GM19468 (cell line): ENCODE results near the gene ACSF3.
"Not testable (repeated sequence)": the region's sequence is repeated elsewhere in the genome, so short reads cannot be mapped to it uniquely, and the experiment has no call there.

Experiments
- ATAC-seq: cut with Tn5 transposase; IDR thresholded peaks from one replicate; pipeline ENCODE4 v1.9.1; 2021; ENCODE audit warnings: mild to moderate bottlenecking, moderate library complexity, moderate number of reproducible peaks; ENCODE audit not compliant: unreplicated experiment; ENCODE audit errors: extremely low read depth

Gene ACSF3

DNA sequence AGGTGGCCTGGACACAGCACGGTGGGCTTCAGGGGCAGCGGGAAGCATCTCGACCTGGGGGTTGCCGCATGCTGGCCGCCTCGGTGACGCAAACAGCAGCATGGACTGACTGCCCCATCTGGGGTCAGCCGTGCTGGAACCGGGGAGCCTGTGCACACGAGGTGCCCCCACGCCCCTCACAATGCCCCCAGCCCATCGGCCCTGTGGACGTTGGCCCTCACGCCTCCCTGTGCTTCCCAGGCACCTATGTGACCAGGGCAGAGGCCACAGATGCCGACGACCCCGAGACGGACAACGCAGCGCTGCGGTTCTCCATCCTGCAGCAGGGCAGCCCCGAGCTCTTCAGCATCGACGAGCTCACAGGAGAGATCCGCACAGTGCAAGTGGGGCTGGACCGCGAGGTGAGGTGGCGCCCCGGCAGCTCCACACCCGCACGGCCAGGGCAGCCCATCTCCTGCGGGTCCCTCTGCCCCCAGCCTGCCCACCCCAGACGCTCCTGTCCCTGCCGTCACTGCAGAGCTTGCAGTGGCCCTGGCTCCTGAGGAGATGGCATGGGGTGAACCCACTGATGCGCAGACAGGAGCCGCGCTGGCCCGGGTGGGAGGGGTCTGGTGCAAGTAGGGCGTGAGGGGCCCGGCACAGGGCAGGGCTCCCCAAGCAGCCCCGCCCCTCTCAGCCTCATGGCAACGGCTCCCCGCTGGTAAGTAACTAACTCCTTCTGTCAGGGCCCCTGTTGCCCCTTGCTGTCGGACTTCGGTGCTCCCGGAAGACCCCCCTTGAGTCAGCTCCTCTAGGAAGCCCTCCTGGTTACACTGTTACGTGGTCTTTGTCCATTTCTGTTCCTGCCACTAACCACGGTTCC lies 91.5 kb downstream of the ACSF3 start:
- ATAC-seq: no peak

DNA sequence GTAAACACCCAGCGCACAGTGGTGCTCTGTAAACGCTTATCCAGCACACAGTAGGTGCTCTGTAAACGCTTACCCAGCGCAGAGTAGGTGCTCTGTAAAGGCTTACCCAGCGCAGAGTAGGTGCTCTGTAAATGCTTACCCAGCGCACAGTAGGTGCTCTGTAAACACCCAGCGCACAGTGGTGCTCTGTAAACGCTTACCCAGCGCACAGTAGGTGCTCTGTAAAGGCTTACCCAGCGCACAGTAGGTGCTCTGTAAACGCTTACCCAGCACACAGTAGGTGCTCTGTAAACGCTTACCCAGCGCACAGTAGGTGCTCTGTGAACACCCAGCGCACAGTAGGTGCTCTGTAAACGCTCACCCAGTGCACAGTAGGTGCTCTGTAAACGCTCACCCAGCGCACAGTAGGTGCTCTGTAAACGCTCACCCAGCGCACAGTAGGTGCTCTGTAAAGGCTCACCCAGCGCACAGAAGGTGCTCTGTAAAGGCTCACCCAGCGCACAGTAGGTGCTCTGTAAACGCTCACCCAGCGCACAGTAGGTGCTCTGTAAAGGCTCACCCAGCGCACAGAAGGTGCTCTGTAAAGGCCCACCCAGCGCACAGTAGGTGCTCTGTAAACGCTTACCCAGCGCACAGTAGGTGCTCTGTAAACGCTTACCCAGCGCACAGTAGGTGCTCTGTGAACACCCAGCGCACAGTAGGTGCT lies 92.4 kb downstream of the ACSF3 start:
- ATAC-seq: not testable (repeated sequence)

DNA sequence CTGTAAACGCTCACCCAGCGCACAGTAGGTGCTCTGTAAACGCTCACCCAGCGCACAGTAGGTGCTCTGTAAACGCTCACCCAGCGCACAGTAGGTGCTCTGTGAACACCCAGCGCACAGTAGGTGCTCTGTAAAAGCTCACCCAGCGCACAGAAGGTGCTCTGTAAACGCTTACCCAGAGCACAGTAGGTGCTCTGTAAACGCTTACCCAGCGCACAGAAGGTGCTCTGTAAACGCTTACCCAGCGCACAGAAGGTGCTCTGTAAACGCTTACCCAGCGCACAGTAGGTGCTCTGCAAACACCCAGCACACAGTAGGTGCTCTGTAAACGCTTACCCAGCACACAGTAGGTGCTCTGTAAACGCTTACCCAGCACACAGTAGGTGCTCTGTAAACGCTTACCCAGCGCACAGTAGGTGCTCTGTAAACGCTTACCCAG lies 93.0 kb downstream of the ACSF3 start:
- ATAC-seq: not testable (repeated sequence)

DNA sequence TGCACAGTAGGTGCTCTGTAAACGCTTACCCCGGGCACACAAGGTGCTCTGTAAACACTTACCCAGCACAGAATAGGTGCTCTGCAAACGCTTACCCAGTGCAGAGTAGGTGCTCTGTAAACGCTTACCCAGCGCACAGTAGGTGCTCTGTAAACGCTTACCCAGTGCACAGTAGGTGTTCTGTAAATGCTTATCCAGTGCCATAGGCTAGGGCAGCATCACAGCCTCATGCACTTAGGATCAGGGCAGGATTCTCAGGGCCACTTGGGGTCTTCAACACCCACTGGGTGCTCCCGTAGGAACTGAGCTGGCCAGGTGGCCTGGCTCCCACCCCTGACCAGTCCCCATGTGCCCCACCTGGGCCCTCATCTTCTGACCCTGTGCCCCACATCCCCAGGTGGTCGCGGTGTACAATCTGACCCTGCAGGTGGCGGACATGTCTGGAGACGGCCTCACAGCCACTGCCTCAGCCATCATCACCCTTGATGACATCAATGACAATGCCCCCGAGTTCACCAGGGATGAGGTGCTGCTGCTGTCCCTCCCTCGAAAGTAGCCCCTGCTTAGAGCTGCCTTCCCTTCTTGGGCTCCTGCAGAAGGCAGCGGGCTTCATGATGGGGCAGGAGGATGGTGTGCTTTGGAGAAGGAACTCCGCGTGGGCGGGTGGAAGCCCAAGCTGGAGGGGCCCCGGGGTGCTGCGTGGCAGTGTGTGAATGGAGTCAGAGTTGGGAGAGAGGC lies 93.5 kb downstream of the ACSF3 start:
- ATAC-seq: no peak

DNA sequence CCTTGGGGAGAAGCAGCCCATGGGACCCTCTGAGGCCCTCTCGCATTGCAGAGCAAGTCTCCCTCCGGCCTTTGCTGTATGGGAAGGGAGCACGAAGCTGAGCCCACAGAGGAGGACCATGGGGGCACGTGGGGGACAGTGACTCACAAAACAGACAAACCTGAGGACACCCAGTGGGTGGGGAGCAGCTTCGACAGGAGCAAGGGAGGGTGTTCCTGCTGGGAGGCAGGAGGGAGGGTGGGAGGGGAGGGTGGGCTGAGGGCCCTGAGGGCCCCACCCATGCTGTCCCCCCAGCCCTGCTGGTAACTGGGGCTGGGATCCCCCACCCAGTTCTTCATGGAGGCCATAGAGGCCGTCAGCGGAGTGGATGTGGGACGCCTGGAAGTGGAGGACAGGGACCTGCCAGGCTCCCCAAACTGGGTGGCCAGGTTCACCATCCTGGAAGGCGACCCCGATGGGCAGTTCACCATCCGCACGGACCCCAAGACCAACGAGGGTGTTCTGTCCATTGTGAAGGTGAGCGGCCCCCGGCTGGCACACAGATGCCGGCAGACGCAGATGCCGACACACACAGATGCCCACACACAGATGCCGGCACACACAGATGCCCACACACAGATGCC lies 94.2 kb downstream of the ACSF3 start:
- ATAC-seq: no peak

DNA sequence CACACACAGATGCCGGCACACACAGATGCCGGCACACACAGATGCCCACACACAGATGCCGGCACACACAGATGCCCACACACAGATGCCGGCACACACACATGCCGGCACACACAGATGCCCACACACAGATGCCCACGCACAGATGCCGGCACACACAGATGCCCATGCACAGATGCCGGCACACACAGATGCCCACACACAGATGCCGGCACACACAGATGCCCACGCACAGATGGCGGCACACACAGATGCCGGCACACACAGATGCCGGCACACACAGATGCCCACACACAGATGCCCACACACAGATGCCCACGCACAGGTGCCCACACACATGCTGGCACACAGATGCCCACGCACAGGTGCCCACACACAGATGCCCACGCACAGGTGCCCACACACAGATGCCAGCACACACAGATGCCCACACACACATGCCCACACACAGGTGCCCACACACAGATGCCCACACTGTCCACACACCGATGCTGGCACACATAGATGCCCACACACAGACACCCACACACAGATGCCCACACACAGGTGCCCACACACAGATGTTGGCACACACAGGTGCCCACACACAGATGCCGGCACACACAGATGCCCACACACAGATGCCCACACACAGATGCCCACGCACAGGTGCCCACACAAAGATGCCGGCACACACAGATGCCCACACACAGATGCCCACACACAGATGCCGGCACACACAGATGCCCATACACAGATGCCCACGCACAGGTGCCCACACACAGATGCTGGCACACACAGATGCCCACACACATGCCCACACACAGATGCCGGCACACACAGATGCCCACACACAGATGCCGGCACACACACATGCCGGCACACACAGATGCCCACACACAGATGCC lies 95.1 kb downstream of the ACSF3 start:
- not testable (repeated sequence) for ATAC-seq

DNA sequence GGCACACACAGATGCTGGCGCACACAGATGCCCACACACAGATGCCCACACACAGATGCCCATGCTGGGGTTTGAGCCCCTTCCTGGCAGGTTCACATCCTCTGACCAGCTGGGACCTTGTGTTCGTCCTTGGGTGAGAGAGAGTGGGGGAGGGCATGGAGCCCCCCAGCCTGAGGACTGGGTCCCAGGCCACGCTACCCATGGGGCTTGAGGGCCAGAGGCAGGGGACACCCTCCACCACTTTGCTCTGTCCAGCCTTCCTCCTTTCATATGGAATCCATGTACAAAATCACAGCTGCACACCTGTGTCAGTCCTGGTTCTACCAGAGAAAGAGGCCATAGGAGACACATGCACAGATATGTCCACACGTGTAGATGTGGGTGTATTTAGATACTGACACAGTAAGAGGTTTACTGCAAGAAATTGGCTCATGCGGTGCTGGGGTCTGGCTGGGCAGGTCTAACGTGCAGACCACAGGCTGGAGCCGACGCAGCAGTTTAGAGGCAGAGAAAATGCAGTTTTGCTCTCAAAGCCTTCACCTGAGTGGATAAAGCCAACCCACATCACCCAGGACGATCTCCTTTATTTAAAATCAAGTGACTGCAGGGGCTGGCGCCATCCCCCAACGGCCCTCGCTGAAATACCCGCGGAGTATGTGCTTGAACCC lies 95.8 kb downstream of the ACSF3 start:
- no peak for ATAC-seq

DNA sequence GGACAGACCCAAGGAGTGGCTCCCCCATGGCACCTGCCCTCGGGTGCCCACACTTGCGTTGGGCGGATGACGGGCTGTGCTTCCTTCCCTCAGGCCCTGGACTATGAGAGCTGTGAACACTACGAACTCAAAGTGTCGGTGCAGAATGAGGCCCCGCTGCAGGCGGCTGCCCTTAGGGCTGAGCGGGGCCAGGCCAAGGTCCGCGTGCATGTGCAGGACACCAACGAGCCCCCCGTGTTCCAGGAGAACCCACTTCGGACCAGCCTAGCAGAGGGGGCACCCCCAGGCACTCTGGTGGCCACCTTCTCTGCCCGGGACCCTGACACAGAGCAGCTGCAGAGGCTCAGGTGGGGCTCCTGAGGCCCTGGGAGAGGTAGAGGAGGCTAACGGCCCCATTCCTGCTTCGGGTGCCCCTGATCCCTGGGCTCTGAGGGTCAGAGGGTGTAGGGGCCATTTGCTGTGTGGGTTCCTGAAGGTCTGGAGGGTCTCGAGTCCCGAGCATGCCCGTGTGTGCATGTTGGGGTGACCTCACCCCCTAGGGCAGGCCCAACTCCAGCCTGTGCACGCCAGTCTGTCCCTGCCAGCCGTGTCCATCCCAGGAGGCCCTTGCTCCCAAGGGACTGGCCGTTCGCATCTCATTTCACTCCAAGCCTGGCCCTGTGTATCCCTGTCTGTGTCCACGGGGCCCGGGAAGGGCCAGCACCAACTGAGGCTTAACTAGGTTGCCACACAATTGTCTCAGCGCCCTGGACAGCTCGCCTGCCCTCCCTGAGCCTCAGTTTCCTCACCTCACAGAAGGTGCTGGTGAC lies 96.7 kb downstream of the ACSF3 start:
- ATAC-seq: no peak

DNA sequence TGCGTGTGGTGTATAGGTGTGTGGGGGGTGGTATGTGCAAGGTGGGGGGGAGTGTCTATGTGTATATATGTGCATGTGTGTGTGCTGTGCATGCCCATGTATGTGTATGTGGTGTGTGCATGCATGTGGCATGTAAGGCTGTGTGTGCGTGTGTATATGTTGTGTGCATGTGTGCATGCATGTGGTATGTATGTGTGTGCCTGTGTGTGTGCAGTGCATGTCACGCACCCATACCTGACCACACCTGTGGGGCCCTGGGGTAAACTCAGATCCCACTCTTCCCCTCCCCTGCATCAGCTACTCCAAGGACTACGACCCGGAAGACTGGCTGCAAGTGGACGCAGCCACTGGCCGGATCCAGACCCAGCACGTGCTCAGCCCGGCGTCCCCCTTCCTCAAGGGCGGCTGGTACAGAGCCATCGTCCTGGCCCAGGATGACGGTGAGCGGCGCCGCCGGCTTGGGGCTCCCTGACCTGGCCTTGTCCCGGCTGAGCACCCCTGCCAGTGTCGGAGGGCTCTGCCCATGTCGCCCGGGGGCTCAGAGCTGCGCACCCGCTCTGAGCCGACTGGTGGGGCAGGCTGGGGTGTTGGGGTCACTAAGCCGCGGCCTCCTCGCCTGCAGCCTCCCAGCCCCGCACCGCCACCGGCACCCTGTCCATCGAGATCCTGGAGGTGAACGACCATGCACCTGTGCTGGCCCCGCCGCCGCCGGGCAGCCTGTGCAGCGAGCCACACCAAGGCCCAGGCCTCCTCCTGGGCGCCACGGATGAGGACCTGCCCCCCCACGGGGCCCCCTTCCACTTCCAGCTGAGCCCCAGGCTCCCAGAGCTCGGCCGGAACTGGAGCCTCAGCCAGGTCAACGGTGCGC lies 97.6 kb downstream of the ACSF3 start:
- no peak for ATAC-seq

DNA sequence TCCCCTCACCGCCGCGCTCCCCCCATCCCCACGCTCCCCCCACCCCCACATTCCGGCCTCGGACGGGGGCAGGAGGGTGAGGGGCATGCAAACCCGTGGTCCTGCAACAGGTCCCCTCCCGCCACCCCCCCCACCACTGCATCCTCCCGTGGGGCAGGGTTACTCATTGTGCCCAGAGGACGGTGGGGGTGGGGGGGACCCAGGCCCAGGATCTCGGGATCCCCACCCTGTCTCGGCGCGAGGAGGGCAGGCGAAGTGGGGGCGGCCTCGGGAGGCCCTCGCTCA lies 98.2 kb downstream of the ACSF3 start:
- ATAC-seq: no peak

DNA sequence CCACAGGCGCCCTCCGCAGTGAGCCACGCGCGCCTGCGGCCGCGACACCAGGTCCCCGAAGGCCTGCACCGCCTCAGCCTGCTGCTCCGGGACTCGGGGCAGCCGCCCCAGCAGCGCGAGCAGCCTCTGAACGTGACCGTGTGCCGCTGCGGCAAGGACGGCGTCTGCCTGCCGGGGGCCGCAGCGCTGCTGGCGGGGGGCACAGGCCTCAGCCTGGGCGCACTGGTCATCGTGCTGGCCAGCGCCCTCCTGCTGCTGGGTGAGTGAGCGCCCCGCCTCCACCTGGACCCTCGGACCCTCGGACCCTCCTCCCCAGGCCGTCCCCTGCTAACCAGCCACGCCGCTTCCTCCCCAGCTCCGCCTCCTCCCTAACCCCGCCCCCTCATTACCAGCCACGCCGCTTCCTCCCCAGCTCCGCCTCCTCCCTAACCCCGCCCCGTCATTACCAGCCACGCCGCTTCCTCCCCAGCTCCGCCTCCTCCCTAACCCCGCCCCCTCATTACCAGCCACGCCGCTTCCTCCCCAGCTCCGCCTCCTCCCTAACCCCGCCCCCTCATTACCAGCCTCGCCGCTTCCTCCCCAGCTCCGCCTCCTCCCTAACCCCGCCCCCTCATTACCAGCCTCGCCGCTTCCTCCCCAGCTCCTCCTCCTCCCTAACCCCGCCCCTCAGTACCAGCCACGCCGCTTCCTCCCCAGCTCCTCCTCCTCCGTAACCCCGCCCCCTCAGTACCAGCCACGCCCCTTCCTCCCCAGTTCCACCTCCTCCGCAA lies 98.7 kb downstream of the ACSF3 start:
- ATAC-seq: not testable (repeated sequence)

DNA sequence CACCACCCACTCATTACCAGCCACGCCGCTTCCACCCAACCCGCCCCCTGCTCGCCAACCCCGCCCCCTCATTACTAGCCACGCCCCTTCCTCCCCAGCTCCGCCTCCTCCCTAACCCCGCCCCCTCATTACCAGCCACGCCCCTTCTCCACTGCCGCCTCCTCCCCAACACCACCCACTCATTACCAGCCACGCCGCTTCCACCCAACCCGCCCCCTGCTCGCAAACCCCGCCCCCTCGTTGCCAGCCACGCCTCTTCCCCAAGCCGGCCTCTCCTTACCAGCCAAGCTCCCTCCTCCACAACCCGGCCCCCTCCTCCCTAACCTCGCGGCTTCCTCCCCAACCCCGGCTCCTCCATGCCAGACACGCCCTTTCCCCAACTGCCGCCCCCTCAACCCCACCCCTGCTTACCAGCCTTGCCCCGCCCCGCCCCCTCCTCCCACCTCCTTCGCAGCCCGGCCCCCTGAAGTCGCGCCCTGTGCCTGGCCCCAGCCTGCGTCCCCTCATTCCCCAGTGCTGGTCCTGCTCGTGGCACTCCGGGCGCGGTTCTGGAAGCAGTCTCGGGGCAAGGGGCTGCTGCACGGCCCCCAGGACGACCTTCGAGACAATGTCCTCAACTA lies 99.4 kb downstream of the ACSF3 start:
- ATAC-seq: no peak

DNA sequence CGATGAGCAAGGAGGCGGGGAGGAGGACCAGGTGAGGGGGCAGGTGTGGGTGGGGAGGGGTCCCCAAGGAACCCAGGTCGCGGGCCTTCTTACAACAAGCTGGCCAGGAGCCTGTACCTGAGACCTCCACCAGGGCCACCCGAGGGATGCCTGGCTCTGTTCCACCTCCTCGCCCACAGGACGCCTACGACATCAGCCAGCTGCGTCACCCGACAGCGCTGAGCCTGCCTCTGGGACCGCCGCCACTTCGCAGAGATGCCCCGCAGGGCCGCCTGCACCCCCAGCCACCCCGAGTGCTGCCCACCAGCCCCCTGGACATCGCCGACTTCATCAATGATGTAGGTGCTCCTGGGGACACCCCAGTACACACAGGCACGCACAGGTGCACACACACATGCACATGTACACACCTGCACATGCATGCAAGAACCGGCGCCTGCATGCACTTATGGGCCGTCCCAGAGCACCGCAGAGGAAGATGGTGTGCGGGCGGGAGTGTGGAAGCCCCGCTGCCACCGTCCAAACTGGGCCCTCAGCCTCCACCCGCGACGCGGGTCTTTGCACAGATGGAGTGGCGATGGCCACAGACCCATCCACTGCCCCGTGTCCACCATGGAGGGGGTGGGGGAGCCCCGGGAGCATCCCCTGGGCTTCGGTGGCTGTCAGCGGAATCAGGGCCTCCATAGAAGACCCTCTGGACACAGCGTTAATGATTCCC lies 100.1 kb downstream of the ACSF3 start:
- no peak for ATAC-seq

DNA sequence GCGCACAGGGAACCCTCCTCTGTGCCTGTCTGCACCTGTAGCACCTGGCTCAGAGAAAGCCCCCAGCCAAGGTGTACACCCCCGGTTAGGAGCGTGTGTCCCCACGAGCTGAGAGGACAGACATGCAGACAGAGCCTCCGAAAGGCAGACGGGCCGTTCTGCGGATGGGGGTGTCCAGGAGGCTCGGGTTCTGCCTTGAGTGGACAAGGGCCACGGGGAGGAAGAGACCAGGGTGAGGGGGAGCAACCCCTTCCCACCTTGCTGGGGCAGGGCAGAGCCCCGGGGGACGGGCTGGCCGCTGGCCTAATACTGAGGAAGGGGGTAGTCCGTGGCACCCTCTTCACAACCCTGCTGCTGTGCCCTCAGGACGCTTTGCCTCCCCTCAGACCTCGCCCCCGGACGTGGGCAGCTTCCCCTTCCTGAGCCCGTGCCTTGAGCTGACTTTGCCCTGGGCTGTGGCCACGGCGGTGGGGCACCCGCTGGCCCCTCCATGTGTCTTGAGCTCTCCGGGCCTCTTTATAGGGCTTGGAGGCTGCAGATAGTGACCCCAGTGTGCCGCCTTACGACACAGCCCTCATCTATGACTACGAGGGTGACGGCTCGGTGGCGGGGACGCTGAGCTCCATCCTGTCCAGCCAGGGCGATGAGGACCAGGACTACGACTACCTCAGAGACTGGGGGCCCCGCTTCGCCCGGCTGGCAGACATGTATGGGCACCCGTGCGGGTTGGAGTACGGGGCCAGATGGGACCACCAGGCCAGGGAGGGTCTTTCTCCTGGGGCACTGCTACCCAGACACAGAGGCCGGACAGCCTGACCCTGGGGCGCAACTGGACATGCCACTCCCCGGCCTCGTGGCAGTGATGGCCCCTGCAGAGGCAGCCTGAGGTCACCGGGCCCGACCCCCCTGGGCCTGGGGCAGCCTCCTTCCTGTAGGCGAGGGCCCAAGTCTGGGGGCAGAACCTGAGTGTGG lies 101.0 kb downstream of the ACSF3 start:
- no peak for ATAC-seq
